Psoas muscle (tissue), 8 donors: ENCODE measurements around the gene USP20. TPM values are rescaled to one million over a fixed set of nuclear protein-coding genes. Genes with fewer than 3 reads are reported as not detected.
A peak's percentile ranks its signal among the peaks of the same experiment; 100 is the strongest.

Source experiments
- ATAC-seq, 4 donors: fragments of 200-7000 bp; cut with Tn5 transposase; one replicate each; pipeline ENCODE4 v1.9.1; 2020; ENCODE audit warnings: moderate library complexity in 3 of 4, mild to moderate bottlenecking in 2 of 4
- DNase-seq, 2 donors: peaks; one replicate each; pipeline ENCODE4 v3.0.0-alpha.2; 2020
- H3K27ac ChIP-seq: fragments of 200-600 bp; one replicate; pipeline ENCODE4 v1.8.0; 2022
- H3K27me3 ChIP-seq, 3 donors: fragments of 200-600 bp in 1 of 3; one replicate each; pipeline versions ENCODE4 v1.6.1 to v1.8.0; 2013 to 2022; ENCODE audit warnings: low read length in 2 of 3, mild to moderate bottlenecking in 2 of 3, moderate library complexity in 1 of 3; ENCODE audit not compliant: insufficient read depth in 3 of 3
- H3K36me3 ChIP-seq, 2 donors: fragments of 200-600 bp in 1 of 2; one replicate each; pipeline versions ENCODE4 v1.6.1 to v1.8.0; 2013 to 2022; ENCODE audit warnings: low read depth in 1 of 2, mild to moderate bottlenecking in 1 of 2, moderate library complexity in 1 of 2; ENCODE audit not compliant: insufficient read depth in 1 of 2
- H3K4me1 ChIP-seq: fragments of 200-600 bp; one replicate; pipeline ENCODE4 v1.8.0; 2022
- H3K4me3 ChIP-seq: fragments of 200-600 bp; one replicate; pipeline ENCODE4 v1.8.0; 2022; ENCODE audit warnings: mild to moderate bottlenecking
- H3K9me3 ChIP-seq: fragments of 200-600 bp; one replicate; pipeline ENCODE4 v1.8.0; 2022
- WGBS, 3 donors: extraction: QIAGEN DNeasy Blood & Tissue Kit; methylation state at CpG; one replicate each; pipeline versions ENCODE4 v1.1.6 to v1.1.7; 2013; 5-methylcytosine and 5-hydroxymethylcytosine counted together
- intact Hi-C, 2 donors: fragments of 100-400 bp; cut with DNase I; formaldehyde crosslinking; loops; one replicate each; pipeline versions ENCODE4 v1.11.0 to v1.14.2; 2022
- polyA plus RNA-seq, 3 donors: library from polyadenylated mRNA; stranded (reverse); fragments of 200-250 nt; gene quantifications; one replicate each; pipeline ENCODE4 v1.2.3, GENCODE V29; 2013
- total RNA-seq, 4 donors: library from RNA; stranded (reverse); fragmentation: NEBNext Ultra II Directional in 2 of 4; extraction: Animal tissue kit (Norgen Biotek cat#: 25700) in 2 of 4; gene quantifications; one replicate each; pipeline versions ENCODE4 v1.2.1 to v1.2.4, GENCODE V29; 2021 to 2023
- TF ChIP-seq, protein P1 (sequence below): fragments of 200-600 bp; IDR thresholded peaks from one replicate; pipeline ENCODE4 v1.8.0; 2022; ENCODE audit warnings: antibody characterized with exemption
- donor health status: healthy with polysubstance abuse.
- donor health status: DM: no; HTN: no; CAD: no; lungs with moderate emphysema.
- donor health status: Bipolar disorder and iron deficiency.
- donor health status: healthy.
- donor health status: DM: yes; HTN: yes; CAD: no.
- donor health status: DM: no; HTN: no; CAD: no.
- donor health status: DM: no; HTN: no; CAD: no.
- donor health status: DM: yes; HTN: yes; CAD: no.

The USP20 gene
- total and polyA plus RNA-seq, 7 donors, result 9.5 to 18.4 (median 15.2) TPM

- intact Hi-C loops, result no loop called here
- Histone ChIP-seq H3K9me3 (no peaks in the 10 kb centered on the region), H3K4me1 (no peaks in the 10 kb centered on the region), H3K4me3 (no peak overlapping the region), H3K36me3 (peaks cover 3 to 44% of the 10 kb centered on the region in 2 donors), H3K27ac (no peak overlapping the region), H3K27me3 (no peaks in the 10 kb centered on the region)
- no peak for ATAC-seq
- 84 to 88% (median 86%) methylated on average over 47 to 48 of the region's 48 CpGs for WGBS, 3 donors
- TF ChIP-seq, protein P1, sequence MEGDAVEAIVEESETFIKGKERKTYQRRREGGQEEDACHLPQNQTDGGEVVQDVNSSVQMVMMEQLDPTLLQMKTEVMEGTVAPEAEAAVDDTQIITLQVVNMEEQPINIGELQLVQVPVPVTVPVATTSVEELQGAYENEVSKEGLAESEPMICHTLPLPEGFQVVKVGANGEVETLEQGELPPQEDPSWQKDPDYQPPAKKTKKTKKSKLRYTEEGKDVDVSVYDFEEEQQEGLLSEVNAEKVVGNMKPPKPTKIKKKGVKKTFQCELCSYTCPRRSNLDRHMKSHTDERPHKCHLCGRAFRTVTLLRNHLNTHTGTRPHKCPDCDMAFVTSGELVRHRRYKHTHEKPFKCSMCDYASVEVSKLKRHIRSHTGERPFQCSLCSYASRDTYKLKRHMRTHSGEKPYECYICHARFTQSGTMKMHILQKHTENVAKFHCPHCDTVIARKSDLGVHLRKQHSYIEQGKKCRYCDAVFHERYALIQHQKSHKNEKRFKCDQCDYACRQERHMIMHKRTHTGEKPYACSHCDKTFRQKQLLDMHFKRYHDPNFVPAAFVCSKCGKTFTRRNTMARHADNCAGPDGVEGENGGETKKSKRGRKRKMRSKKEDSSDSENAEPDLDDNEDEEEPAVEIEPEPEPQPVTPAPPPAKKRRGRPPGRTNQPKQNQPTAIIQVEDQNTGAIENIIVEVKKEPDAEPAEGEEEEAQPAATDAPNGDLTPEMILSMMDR, result no peak
- peak in 1 of 2 donors; percentile 48 for DNase-seq
Observed at GRCh38 chr9:129868023-129868871, 33.0 kb downstream of the USP20 start.

DNA sequence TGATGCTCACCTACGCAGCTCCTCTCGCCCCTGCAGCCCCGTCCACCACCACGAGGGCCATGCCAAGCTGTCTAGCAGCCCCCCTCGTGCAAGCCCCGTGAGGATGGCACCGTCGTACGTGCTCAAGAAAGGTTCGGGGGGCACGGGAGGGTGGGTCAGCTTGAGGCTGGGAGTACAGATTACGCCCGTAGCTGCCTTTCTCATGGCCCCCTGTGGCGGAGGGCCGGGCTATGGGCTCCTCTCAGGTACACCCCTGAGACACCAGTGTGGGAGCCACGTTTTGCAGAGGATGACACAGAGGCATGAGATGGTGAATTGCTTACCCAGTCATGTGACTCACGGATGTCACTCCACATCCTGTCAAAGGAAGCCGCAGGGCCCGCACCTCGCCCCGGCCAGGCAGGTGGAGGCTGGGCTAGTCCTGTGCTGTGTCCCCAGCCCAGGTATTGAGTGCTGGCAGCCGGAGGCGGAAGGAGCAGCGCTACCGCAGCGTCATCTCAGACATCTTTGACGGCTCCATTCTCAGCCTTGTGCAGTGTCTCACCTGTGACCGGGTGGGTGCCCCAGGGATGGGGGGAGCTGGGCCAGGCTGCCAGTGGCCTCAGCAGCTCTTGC is 33.7 kb downstream of the USP20 start:
- H3K4me3 ChIP-seq, result no peak overlapping the region
- TF ChIP-seq, protein P1, result no peak
- DNase-seq (peak in 1 of 2 donors; percentile 58), ATAC-seq (peak in 1 of 4 donors; percentile 32)
- no peaks in the 10 kb centered on the region for H3K9me3 ChIP-seq
- H3K36me3 ChIP-seq, result peaks cover 3 to 48% of the 10 kb centered on the region in 2 donors
- WGBS, 3 donors, result 85 to 88% (median 85%) methylated on average over 26 to 28 of the region's 28 CpGs
- H3K27ac ChIP-seq, result no peak overlapping the region
- intact Hi-C loops, result no loop called here
- no peaks in the 10 kb centered on the region for H3K27me3 ChIP-seq
- no peaks in the 10 kb centered on the region for H3K4me1 ChIP-seq

DNA sequence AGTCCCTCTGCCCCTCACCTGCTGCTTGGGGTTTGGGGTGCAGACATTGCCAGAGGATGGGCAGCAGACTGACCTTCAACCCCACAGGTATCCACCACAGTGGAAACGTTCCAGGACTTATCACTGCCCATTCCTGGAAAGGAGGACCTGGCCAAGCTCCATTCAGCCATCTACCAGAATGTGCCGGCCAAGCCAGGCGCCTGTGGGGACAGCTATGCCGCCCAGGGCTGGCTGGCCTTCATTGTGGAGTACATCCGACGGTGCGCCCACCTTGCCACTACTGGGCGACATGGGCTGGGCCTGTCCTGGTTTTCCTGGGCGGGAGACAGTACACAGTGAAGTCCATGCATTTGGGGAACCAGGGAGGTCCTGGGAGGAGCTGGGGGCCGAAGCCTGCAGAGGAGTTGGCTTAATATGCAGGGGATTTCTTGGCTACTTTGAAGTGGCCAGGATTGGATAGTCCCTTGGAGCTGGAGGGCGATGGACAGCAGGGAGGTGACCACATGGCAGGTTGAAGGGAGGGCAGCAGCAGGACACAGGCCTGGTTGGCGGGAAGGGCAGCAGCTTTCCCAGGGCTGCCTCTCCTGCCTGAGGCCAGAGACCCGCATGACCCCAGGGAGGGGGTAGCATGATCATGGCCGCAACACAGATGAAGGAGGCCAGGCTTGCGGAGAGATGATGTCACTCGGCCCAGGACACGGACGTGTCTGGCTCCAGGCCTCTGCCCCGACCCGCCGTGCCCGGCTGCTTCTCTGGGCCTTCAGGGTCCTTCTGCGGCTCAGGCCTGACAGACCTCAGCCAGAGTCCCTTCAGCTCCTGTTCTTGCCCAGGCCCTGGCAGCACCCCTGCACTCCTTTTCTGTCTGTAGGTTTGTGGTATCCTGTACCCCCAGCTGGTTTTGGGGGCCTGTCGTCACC is 34.6 kb downstream of the USP20 start:
- Histone ChIP-seq H3K4me1 (no peaks in the 10 kb centered on the region), H3K9me3 (no peaks in the 10 kb centered on the region), H3K36me3 (peaks cover 3 to 44% of the 10 kb centered on the region in 2 donors), H3K4me3 (no peak overlapping the region), H3K27ac (no peak overlapping the region), H3K27me3 (no peaks in the 10 kb centered on the region)
- intact Hi-C loops, result no loop called here
- DNase-seq, result peak in 1 of 2 donors; percentile 46
- no peak for ATAC-seq
- TF ChIP-seq, protein P1, result no peak
- 85 to 94% (median 89%) methylated on average over 18 to 24 of the region's 24 CpGs for WGBS, 3 donors

GRCh38 chr9:129871046-129871445 is 35.8 kb downstream of the USP20 start:
- intact Hi-C loops, result no loop called here
- TF ChIP-seq, protein P1, result no peak
- H3K36me3 ChIP-seq, result peaks cover 0 to 34% of the 10 kb centered on the region in 2 donors

More at GRCh38 chr9:129871046-129871445, 35.8 kb downstream of the USP20 start:
- Histone ChIP-seq H3K4me3 (no peak overlapping the region), H3K9me3 (no peaks in the 10 kb centered on the region), H3K27ac (no peak overlapping the region), H3K27me3 (no peaks in the 10 kb centered on the region), H3K4me1 (no peaks in the 10 kb centered on the region)
- DNase-seq, result no peak
- WGBS, 3 donors, result 89 to 91% (median 91%) methylated on average over 10 to 11 of the region's 11 CpGs
- no peak for ATAC-seq
